PC-3 (cell line): ENCODE measurements around the gene ACP6. TPM values are rescaled to one million over a fixed set of nuclear protein-coding genes. Genes with fewer than 3 reads are reported as not detected.

Experiments used
- ATAC-seq: fragments of 200-7000 bp; cut with Tn5 transposase; 2 replicates; pipeline ENCODE4 v1.9.1; 2020; ENCODE audit warnings: mild to moderate bottlenecking, moderate library complexity
- BruUV-seq: library from RNA; stranded (reverse); fragments of 400-500 nt; replicated peaks from 2 replicates; lab custom pipeline; 2021; lab: Mats Ljungman, UMichigan
- CTCF ChIA-PET: fragments of 300-600 bp; sonication (Branson Sonifier 250); formaldehyde crosslinking; loops from one replicate; lab custom pipeline; 2022; ENCODE audit warnings: antibody characterized with exemption; lab: Charles Lee
- POLR2A ChIA-PET: fragments of 300-600 bp; sonication (Branson Sonifier 250); formaldehyde crosslinking; loops from one replicate; lab custom pipeline; 2022; ENCODE audit warnings: antibody characterized with exemption; ENCODE audit not compliant: unreplicated experiment; lab: Charles Lee
- DNase-seq: peaks from one replicate; pipeline ENCODE4 v3.0.0-alpha.2; 2015
- H2AFZ ChIP-seq: fragments of 300-600 bp; sonication (generic); 2 replicates; pipeline ENCODE4 v1.6.0; 2016; ENCODE audit warnings: antibody characterized with exemption, low read length
- H3F3A ChIP-seq: fragments of 300-600 bp; sonication (generic); one replicate; pipeline ENCODE4 v1.6.0; 2017; ENCODE audit warnings: antibody characterized with exemption, low read length, control low read depth, mild to moderate bottlenecking; ENCODE audit not compliant: unreplicated experiment
- H3K27ac ChIP-seq: fragments of 300-600 bp; sonication (generic); 2 replicates; pipeline ENCODE4 v1.5.1; 2016; ENCODE audit warnings: mild to moderate bottlenecking, low read length
- H3K27me3 ChIP-seq: fragments of 300-600 bp; sonication (generic); 2 replicates; pipeline ENCODE4 v1.6.1; 2016; ENCODE audit warnings: low read length, mixed read lengths
- H3K36me3 ChIP-seq: fragments of 300-600 bp; sonication (generic); 2 replicates; pipeline ENCODE4 v1.6.1; 2016; ENCODE audit warnings: low read depth, mixed run types, low read length, mixed read lengths
- H3K4me1 ChIP-seq: fragments of 300-600 bp; sonication (generic); 2 replicates; pipeline ENCODE4 v1.5.1; 2016; ENCODE audit warnings: low read length; ENCODE audit not compliant: insufficient read depth
- H3K4me2 ChIP-seq: fragments of 300-600 bp; sonication (generic); 2 replicates; pipeline ENCODE4 v1.6.0; 2016; ENCODE audit warnings: low read length
- H3K4me3 ChIP-seq: fragments of 300-600 bp; sonication (generic); 2 replicates; pipeline ENCODE4 v1.5.1; 2016; ENCODE audit warnings: mild to moderate bottlenecking, low read length, mixed read lengths
- H3K79me2 ChIP-seq: fragments of 300-600 bp; sonication (generic); 2 replicates; pipeline ENCODE4 v1.6.1; 2017; ENCODE audit warnings: low read length, mixed read lengths
- H3K9ac ChIP-seq: fragments of 300-600 bp; sonication (generic); 2 replicates; pipeline ENCODE4 v1.6.0; 2016; ENCODE audit warnings: mild to moderate bottlenecking, low read length
- H3K9me2 ChIP-seq: fragments of 300-600 bp; sonication (generic); replicated peaks from 2 replicates; pipeline ENCODE4 v1.6.1; 2016; ENCODE audit warnings: mixed run types, low read length, mixed read lengths
- H3K9me3 ChIP-seq: fragments of 300-600 bp; sonication (generic); 2 replicates; pipeline ENCODE4 v1.6.1; 2016; ENCODE audit warnings: low read length, mixed read lengths
- H4K20me1 ChIP-seq: fragments of 300-600 bp; sonication (generic); 2 replicates; pipeline ENCODE4 v1.6.1; 2016; ENCODE audit warnings: low read length, mixed read lengths
- CTCF ChIP-seq: fragments of 300-600 bp; sonication (generic); conservative IDR thresholded peaks from 2 replicates; pipeline ENCODE4 v1.5.1; 2017; ENCODE audit warnings: antibody characterized with exemption, low read depth, mild to moderate bottlenecking, low read length
- EZH2 ChIP-seq: fragments of 300-600 bp; sonication (generic); IDR thresholded peaks from one replicate; pipeline ENCODE4 v1.6.1; 2017; ENCODE audit warnings: antibody characterized with exemption, mild to moderate bottlenecking, low read length; ENCODE audit not compliant: unreplicated experiment
- EZH2phosphoT487 ChIP-seq: fragments of 300-600 bp; sonication (generic); IDR thresholded peaks from 2 replicates; pipeline ENCODE4 v1.6.1; 2018; ENCODE audit warnings: mild to moderate bottlenecking, antibody characterized with exemption, low read length, borderline replicate concordance
- intact Hi-C: fragments of 100-400 bp; cut with micrococcal nuclease; formaldehyde crosslinking; loops from 2 replicates; pipeline ENCODE4 v1.9.0; 2023
- total RNA-seq: library from RNA; depleted of rRNA; stranded (reverse); fragments of >200 nt; gene quantifications from 2 replicates; pipeline ENCODE4 v1.2.3, GENCODE V29; 2014

The ACP6 gene
- total RNA-seq, 1 experiment from 2014 or later, result 51.2 TPM

GRCh38 chr1:147611021-147611426, 59.3 kb downstream of the ACP6 start:
- intact Hi-C loops, result loop anchor here (5.0 kb wide), 1 partner anchor 114 kb away; no protein-coding TSS in a partner anchor
- no peak for TF ChIP-seq EZH2phosphoT487
- no peak for TF ChIP-seq EZH2
- no peak for TF ChIP-seq CTCF
- no peak overlapping the region for H3K4me2 ChIP-seq
- H3F3A ChIP-seq, result no peaks in the 10 kb centered on the region
- CTCF ChIA-PET, result no interaction called here
- H3K4me1 ChIP-seq, result peaks cover 23% of the 10 kb centered on the region
- H3K36me3 ChIP-seq, result peaks cover 57% of the 10 kb centered on the region
- no TSS peak for BruUV-seq
- no peaks in the 10 kb centered on the region for H4K20me1 ChIP-seq
- H3K9me3 ChIP-seq, result no peaks in the 10 kb centered on the region
- no peaks in the 10 kb centered on the region for H3K79me2 ChIP-seq
- H3K27me3 ChIP-seq, result no peaks in the 10 kb centered on the region
- H3K4me3 ChIP-seq, result no peak overlapping the region
- no peak overlapping the region for H2AFZ ChIP-seq
- H3K9me2 ChIP-seq, result no peaks in the 10 kb centered on the region
- H3K9ac ChIP-seq, result no peak overlapping the region
- ATAC-seq (no peak), DNase-seq (no peak)
- POLR2A ChIA-PET, result no interaction called here
- no peak overlapping the region for H3K27ac ChIP-seq

GRCh38 chr1:147609358-147609757, 61.0 kb downstream of the ACP6 start:
- intact Hi-C loops, result no loop called here

More at GRCh38 chr1:147609358-147609757, 61.0 kb downstream of the ACP6 start:
- Histone ChIP-seq H3K9me3 (no peaks in the 10 kb centered on the region), H3K79me2 (peaks cover 9% of the 10 kb centered on the region; the same call in 1 of the 2 replicates), H4K20me1 (no peaks in the 10 kb centered on the region), H2AFZ (no peak overlapping the region), H3K9ac (no peak overlapping the region), H3K4me1 (peaks cover 23% of the 10 kb centered on the region), H3K9me2 (no peaks in the 10 kb centered on the region), H3K27ac (no peak overlapping the region), H3K4me3 (no peak overlapping the region), H3K27me3 (no peaks in the 10 kb centered on the region), H3F3A (no peaks in the 10 kb centered on the region), H3K4me2 (no peak overlapping the region), H3K36me3 (peaks cover 52% of the 10 kb centered on the region)
- DNase-seq (no peak), ATAC-seq (no peak)
- no peak for TF ChIP-seq CTCF
- no peak for TF ChIP-seq EZH2phosphoT487
- TF ChIP-seq EZH2, result no peak
- ChIA-PET CTCF (no interaction called here), POLR2A (no interaction called here)
- BruUV-seq, result no TSS peak
